ENCODE measurements around the gene CEP20. TPM values are rescaled to one million over a fixed set of nuclear protein-coding genes. Genes with fewer than 3 reads are reported as not detected.

The CEP20 gene
- total RNA-seq, 2 donors from 2014 or later, result 38.7 to 97.5 TPM

- ATAC-seq (no peak), DNase-seq (ENCODE audit: low spot score in 2 of 2) (peak in 1 of 2 donors; percentile 1)
- H3K36me3 Mint-ChIP-seq, result no peaks in the 10 kb centered on the region
- H3K9me3 Mint-ChIP-seq, result peaks cover 0 to 8% of the 10 kb centered on the region in 2 donors
- H3K27ac Mint-ChIP-seq, result no peak overlapping the region
Observed at GRCh38 chr16:15903960-15904359, 15.6 kb upstream of the CEP20 start.

DNA sequence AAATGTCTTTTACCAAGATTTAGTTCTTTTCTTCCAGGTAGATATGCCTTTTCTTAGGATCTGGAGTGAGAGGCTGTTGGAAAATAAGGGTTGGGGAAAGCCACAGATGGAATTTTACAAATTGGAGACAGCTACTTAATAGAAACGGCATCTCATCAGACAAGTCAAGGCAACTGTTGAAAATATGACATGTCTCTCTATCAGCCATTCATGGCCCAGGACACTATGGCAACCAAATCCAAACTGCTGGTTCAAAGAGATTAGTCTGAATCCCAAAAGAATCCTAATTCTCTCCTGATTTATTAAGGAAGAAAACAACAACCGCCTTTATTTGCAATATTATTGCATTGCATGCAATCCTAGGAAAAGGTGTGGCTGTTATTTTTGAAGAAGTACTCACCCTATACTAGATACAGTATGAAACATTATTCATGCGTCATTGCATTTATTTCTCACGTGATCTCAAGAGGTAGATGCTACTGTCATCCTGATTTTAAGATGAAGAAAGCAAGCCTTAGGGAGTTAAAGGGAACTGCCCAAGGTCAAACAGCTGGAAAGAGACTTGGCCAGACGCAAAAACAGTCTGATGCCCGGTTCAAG, 12.6 kb upstream of the CEP20 start:
- Mint-ChIP-seq H3K36me3 (no peaks in the 10 kb centered on the region), H3K27ac (no peak overlapping the region), H3K9me3 (no peaks in the 10 kb centered on the region)
- peak in 1 of 2 donors; percentile 9 for DNase-seq (ENCODE audit: low spot score in 2 of 2)
- ATAC-seq, result no peak

- DNase-seq (ENCODE audit: low spot score in 2 of 2) (peak in 1 of 2 donors; percentile 28), ATAC-seq (no peak)
- Mint-ChIP-seq H3K36me3 (no peaks in the 10 kb centered on the region), H3K9me3 (no peaks in the 10 kb centered on the region), H3K27ac (no peak overlapping the region)
Observed at GRCh38 chr16:15900357-15900756, 12.0 kb upstream of the CEP20 start.

GRCh38 chr16:15899538-15900100, 11.2 kb upstream of the CEP20 start:
- Mint-ChIP-seq H3K27ac (peak overlapping the region in 1 of 2 donors; percentile 29), H3K36me3 (no peaks in the 10 kb centered on the region), H3K9me3 (no peaks in the 10 kb centered on the region)
- ATAC-seq, result peak; percentile 94 to 97
- DNase-seq (ENCODE audit: low spot score in 2 of 2), result peak; percentile 48 to 63

DNA sequence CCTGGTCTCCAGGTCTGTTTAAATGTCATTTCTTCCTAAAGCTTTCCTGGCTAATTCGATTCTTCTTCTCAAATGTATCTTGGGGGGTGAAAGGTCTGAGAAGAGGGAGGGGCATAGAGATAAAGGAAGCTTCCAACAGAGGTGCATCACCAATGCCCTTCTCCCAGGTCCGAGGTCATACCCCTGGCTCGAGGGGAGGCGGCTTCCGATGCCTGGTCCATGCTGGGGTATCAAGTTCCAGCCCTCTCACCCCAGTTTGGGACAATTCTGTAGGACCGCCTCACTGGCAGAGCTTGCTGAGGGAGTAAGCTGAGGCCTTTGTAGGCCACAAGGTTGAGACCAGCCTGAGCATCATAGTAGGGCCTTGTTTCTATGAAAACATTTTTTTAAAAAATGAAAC, 10.3 kb upstream of the CEP20 start:
- no peak for ATAC-seq
- Mint-ChIP-seq H3K9me3 (no peaks in the 10 kb centered on the region), H3K27ac (no peak overlapping the region), H3K36me3 (no peaks in the 10 kb centered on the region)
- DNase-seq (ENCODE audit: low spot score in 2 of 2), result peak in 1 of 2 donors; percentile 4

- no peaks in the 10 kb centered on the region for H3K9me3 Mint-ChIP-seq
Observed at GRCh38 chr16:15897834-15898254, 9.4 kb upstream of the CEP20 start.

GRCh38 chr16:15897121-15897780, 8.8 kb upstream of the CEP20 start:
- no peaks in the 10 kb centered on the region for H3K9me3 Mint-ChIP-seq
- H3K27ac Mint-ChIP-seq, result no peak overlapping the region
- no peaks in the 10 kb centered on the region for H3K36me3 Mint-ChIP-seq
- DNase-seq (ENCODE audit: low spot score in 2 of 2) (peak in 1 of 2 donors; percentile 21), ATAC-seq (no peak)

More at GRCh38 chr16:15897834-15898254, 9.4 kb upstream of the CEP20 start:
- no peaks in the 10 kb centered on the region for H3K36me3 Mint-ChIP-seq
- DNase-seq (ENCODE audit: low spot score in 2 of 2), result peak; percentile 34 to 40
- ATAC-seq, result peak; percentile 68 to 73
- peak overlapping the region in 1 of 2 donors; percentile 32 for H3K27ac Mint-ChIP-seq

DNA sequence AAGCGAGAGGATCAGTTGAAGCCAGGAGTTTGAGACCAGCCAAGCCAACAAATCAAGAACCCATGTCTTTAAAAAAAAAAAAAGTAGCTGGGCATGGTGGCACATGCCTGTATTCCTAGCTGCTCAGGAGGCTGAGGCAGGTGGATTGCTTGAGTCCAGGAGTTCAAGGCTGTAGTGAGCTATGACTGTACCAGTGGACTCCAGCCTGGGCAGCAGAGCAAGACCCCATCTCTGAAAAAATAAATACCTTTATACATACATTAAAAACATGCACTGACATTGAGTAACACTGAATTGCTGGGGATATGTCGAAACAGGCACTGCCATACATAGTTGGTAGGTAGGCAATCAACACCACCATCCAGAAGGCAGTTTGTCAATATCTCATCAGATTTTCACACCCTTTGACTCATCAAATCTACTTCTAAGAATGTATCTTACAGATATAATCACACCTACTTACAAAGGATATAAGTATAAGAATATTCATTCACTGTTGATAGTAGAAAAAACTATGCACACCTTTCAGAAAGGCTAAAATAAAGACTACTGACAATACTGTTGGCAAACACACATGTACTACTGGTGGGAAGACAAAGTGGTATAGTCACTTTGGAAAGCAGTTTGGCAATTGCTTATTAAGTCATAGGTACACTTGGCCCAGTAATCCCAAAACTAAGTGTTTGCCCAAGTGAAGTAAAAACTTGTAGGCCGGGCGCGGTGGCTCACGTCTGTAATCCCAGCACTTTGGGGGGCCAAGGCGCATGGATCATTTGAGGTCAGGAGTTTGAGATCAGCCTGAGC, 6.4 kb upstream of the CEP20 start:
- peak in 1 of 2 donors; percentile 40 for ATAC-seq
- H3K9me3 Mint-ChIP-seq, result no peaks in the 10 kb centered on the region
- H3K36me3 Mint-ChIP-seq, result no peaks in the 10 kb centered on the region
- DNase-seq (ENCODE audit: low spot score in 2 of 2), result no peak
- no peak overlapping the region for H3K27ac Mint-ChIP-seq

- Mint-ChIP-seq H3K27ac (no peak overlapping the region), H3K36me3 (peaks cover 6 to 13% of the 10 kb centered on the region in 2 donors), H3K9me3 (no peaks in the 10 kb centered on the region)
- DNase-seq (ENCODE audit: low spot score in 2 of 2) (no peak), ATAC-seq (no peak)
Observed at GRCh38 chr16:15891508-15891907, 3.1 kb upstream of the CEP20 start.

GRCh38 chr16:15887283-15887682, 1.1 kb downstream of the CEP20 start:
- DNase-seq (ENCODE audit: low spot score in 2 of 2), result no peak
- Mint-ChIP-seq H3K36me3 (peaks cover 6 to 13% of the 10 kb centered on the region in 2 donors), H3K27ac (peak overlapping the region; percentile 93 to 99), H3K9me3 (no peaks in the 10 kb centered on the region)
- ATAC-seq, result no peak

DNA sequence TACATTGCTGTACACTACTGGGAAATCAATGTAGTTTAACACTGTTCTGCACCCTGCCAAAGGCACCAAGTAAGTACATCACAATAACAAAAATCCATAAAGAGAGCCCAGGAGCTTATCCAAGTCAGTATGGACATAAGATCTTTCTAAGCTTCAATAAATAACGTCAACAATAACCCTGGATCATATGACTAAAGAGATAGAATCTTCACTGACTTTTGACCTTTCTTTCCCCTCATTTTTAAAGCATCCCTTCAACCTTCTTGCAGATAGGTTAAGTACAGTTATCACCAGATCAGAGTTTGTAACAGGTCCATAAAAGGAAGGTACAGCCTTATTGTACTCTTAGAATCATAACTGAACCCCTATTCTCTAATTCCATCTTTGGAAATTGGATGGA, 2.3 kb downstream of the CEP20 start:
- ATAC-seq, result no peak
- H3K36me3 Mint-ChIP-seq, result peaks cover 6 to 13% of the 10 kb centered on the region in 2 donors
- peak overlapping the region in 1 of 2 donors; percentile 78 for H3K27ac Mint-ChIP-seq
- DNase-seq (ENCODE audit: low spot score in 2 of 2), result no peak
- no peaks in the 10 kb centered on the region for H3K9me3 Mint-ChIP-seq

DNA sequence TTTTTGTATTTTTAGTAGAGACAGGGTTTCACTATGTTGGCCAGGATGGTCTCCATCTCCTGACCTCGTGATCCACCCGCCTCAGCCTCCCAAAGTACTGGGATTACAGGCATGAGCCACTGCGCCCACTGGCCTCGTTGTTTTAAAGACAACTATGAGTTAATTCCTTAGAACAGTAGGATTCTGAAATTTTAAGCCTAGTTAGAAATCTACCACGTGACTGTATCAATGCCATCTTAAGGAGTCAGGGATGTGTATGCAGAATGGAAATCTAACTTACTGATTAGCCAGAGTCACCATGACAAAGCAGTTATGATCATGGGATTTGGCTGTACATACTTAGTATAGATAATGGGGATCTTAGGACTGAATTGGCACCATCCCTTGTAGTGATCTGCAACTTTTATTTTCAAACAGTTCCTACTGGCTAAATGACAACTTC, 2.8 kb downstream of the CEP20 start:
- no peaks in the 10 kb centered on the region for H3K9me3 Mint-ChIP-seq
- DNase-seq (ENCODE audit: low spot score in 2 of 2) (no peak), ATAC-seq (no peak)
- peak overlapping the region; percentile 31 to 78 for H3K27ac Mint-ChIP-seq
- peaks cover 6 to 13% of the 10 kb centered on the region in 2 donors for H3K36me3 Mint-ChIP-seq

DNA sequence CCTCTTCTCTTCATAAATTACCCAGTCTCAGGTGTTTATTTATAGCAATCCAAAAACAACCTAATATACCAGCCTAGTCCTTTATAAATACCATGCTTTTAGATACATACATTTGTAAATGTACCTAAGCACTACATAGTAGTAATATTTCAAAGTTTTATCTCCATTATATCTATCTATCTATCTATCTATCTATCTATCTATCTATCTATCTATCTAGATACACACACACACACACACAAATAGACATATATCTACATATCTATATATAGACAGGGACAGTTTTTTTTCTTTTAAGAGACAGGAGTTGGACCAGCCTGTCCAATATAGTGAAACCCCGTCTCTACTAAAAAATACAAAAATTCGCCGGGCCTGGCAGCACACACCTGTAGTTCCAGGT, 5.8 kb downstream of the CEP20 start:
- Mint-ChIP-seq H3K36me3 (peaks cover 5 to 7% of the 10 kb centered on the region in 2 donors), H3K9me3 (no peaks in the 10 kb centered on the region), H3K27ac (no peak overlapping the region)
- ATAC-seq (no peak), DNase-seq (ENCODE audit: low spot score in 2 of 2) (no peak)

DNA sequence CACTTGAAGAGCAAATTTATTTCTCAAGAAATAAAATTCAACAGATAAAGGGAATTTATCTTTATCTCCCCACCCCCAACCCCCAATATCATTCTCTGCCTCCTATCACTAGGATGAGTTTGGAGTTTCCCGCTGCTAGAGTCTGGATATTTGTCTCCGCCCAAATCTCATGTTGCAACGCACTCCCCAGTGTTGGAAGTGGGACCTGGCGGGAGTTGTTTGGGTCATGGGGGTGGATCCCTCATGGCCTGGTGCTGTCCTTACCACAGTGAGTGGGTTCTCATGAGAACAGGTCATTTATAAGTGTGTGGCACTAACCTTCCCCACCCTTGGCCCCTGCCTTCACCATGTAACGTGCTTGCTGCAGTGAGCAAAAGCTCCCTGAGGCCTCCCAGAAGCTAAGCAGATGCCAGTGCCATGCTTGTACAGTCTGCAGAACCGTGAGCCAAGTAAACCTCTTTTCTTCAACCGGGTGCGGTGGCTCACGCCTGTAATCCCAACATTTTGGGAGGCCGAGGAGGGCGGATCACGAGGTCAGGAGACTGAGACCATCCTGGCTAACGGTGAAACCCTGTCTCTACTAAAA, 6.5 kb downstream of the CEP20 start:
- Mint-ChIP-seq H3K27ac (peak overlapping the region in 1 of 2 donors; percentile 68), H3K9me3 (no peaks in the 10 kb centered on the region), H3K36me3 (peaks cover 0 to 7% of the 10 kb centered on the region in 2 donors)
- ATAC-seq (no peak), DNase-seq (ENCODE audit: low spot score in 2 of 2) (no peak)

DNA sequence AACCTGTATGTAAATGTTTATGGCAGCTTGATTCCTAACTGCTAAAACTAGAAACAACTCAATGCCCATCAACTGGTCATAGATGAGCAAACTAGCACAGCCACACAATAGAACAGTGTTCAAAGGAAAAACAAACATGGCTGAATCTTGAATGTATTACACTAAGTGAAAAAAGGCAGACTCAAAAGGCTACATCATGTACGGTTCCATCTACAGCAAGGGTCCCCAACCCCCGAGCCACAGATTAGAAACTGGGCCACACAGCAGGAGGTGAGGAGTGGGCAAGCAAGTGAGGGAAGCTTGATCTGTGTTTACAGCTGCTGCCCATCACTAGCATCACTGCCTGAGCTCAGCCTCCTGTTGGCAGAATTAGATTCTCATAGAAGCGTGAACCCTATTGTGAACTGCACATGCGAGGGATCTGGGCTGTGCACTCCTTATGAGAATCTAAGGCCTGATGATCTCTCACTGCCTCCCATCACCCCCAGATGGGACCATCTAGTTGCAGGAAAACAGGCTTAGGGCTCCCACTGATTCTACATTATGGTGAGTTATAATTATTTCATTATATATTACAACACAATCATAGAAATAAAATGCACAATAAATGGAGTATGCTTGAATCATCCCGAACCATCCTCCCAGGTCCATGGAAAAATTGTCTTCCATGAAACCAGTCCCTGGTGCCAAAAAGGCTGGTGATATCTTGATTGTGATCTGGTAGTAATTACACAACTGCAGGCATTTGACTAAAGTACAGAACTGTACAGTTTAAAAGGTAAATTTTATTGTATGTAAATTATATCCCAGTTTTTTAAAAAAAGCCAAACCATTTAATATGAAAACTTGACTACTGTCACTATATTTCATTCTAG, 7.7 kb downstream of the CEP20 start:
- ATAC-seq (peak in 1 of 2 donors; percentile 24), DNase-seq (ENCODE audit: low spot score in 2 of 2) (no peak)
- Mint-ChIP-seq H3K27ac (no peak overlapping the region), H3K36me3 (peaks cover 0 to 7% of the 10 kb centered on the region in 2 donors), H3K9me3 (no peaks in the 10 kb centered on the region)

All from activated naive CD4-positive, alpha-beta T cell treated with anti-CD3 and anti-CD28 coated beads, Interleukin-2, amount 50 U/mL, for 72 hours (primary cell).